GM19025 (cell line): ENCODE data around the gene SETD2.

Experiments used
- ATAC-seq: cut with Tn5 transposase; IDR thresholded peaks from one replicate; pipeline ENCODE4 v1.9.1; 2021; ENCODE audit warnings: mild to moderate bottlenecking, low read depth, moderate library complexity; ENCODE audit not compliant: unreplicated experiment

Gene SETD2

GRCh38 chr3:47012342-47013230 is 151.3 kb downstream of the SETD2 start:
- no peak for ATAC-seq

- ATAC-seq, result no peak
These were observed 152.5 kb downstream of the SETD2 start for GRCh38 chr3:47011371-47011770.

GRCh38 chr3:47010910-47011309 is 153.0 kb downstream of the SETD2 start:
- ATAC-seq, result no peak

GRCh38 chr3:47010111-47010712 is 153.7 kb downstream of the SETD2 start:
- no peak for ATAC-seq

GRCh38 chr3:47009225-47010110 is 154.4 kb downstream of the SETD2 start:
- peak; percentile 91 for ATAC-seq

- ATAC-seq, result no peak
These were observed 155.1 kb downstream of the SETD2 start for GRCh38 chr3:47008851-47009224.

- no peak for ATAC-seq
These were observed 155.6 kb downstream of the SETD2 start for GRCh38 chr3:47008234-47008796.

- ATAC-seq, result no peak
These were observed 156.3 kb downstream of the SETD2 start for GRCh38 chr3:47007482-47008233.

- ATAC-seq, result no peak
These were observed 156.9 kb downstream of the SETD2 start for GRCh38 chr3:47007001-47007400.

- no peak for ATAC-seq
These were observed 157.7 kb downstream of the SETD2 start for GRCh38 chr3:47006145-47006651.

- no peak for ATAC-seq
These were observed 158.4 kb downstream of the SETD2 start for GRCh38 chr3:47005212-47006144.

- ATAC-seq, result no peak
These were observed 159.3 kb downstream of the SETD2 start for GRCh38 chr3:47004369-47005211.

- ATAC-seq, result no peak
These were observed 160.2 kb downstream of the SETD2 start for GRCh38 chr3:47003461-47004368.

GRCh38 chr3:47003056-47003410 is 160.9 kb downstream of the SETD2 start:
- no peak for ATAC-seq

GRCh38 chr3:47002171-47003055 is 161.5 kb downstream of the SETD2 start:
- no peak for ATAC-seq

- no peak for ATAC-seq
These were observed 162.2 kb downstream of the SETD2 start for GRCh38 chr3:47001731-47002170.
